Stimulated activated CD8-positive, alpha-beta memory T cell treated with anti-CD3 and anti-CD28 coated beads, Interleukin-4, amount 100 ng/mL, for 1 hour (primary cell): ENCODE results near the gene CLCN7.
A peak's percentile ranks its signal among the peaks of the same experiment; 100 is the strongest.

Experiments used
- DNase-seq, 2 donors: peaks; one replicate each; pipeline ENCODE4 v3.0.0-alpha.2; 2020; ENCODE audit warnings: low read depth in 2 of 2, low spot score in 1 of 2

The CLCN7 gene

DNA sequence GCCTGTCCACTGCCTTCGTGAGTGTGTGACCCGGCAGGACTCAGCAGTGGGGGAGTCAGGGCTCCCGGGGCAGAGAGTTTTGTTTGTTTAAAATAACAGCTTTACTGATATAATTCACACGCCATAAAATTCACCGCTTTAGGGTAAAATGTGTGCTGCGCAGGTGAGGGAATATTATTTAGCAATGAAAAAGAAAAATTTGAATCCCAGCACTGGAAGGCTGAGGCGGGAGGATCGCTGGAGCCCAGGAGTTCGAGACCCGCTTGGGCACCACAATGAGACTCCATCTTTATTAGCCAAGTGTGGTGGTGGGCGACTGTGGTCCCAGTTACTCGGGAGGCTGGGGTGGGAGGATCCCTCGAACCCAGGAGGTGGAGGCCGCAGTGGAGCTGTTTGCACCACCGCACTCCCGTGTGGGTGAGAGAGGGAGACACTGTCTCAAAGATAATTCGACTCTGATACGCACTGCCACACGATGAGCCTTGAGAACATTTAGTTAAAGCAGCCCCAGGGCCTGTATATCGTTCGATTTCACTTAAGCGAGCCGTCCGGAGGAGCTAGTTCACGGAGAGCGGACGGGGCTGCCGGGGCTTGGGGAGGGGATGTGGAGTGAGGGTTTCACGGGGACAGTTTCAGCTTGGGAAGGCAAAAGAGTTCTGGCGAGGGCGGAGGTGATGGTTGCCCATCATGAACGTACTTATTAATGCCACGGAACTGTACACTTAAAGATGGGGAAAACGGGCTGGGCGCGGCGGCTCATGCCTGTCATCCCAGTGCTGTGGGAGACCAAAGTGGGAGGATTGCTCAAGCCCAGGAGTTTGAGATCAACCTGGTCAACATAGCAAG lies 28.5 kb upstream of the CLCN7 start:
- DNase-seq: no peak

DNA sequence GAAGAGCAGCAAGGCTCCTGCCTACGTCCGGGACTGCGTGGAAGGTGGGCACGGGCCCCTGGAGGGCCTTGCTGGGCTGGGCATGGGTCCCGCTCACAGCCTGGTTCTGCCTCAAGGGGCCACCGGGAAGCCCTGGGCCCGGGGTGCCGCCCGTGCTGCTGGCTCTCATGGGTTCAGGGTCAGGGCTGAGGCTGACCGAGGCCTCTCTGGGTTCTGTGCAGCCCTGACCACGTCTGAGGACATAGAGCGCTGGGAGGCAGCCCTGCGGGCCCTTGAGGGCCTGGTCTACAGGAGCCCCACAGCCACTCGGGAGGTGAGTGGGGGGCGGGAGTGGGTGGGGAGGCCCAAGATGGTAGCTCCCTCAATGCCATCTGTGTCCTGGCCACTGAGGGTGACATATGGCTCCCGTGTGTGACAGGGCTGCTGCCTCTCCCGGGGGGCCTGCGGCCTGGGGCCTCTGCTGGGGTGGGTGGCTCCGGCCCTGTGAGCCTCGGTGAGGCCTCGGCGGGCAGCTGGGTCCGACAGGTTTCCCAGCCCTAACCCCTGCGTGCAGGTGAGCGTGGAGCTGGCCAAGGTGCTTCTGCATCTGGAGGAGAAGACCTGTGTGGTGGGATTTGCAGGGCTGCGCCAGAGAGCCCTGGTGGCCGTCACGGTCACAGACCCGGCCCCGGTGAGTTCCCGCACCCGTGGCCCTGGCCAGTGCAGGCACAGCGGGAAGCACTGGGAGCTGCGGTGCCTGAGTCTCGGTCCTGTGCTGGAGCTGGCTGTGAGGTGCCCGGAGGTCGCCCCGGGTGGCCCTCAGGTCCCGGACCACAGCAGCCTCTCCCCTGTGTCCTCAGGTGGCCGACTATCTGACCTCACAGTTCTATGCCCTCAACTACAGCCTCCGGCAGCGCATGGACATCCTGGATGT lies 27.5 kb upstream of the CLCN7 start:
- no peak for DNase-seq

DNA sequence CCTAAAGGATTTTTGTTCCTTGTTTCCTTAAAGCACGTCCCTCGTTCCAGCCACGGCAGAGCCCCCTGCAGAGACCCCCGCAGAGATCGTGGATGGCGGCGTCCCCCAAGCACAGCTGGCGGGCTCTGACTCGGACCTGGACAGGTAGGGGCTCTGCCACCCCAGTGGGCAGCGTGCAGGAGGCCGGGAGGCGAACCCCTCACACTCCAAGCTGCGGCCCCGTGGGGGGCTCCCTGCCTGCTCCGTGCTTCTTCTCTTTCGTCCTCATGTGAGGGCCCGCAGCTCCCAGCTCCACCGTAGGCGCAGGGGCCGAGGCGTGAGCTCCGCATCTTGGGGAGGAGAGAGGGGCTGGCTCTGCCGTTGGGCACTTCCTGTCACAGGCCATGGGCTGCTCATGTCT lies 26.8 kb upstream of the CLCN7 start:
- no peak for DNase-seq

DNA sequence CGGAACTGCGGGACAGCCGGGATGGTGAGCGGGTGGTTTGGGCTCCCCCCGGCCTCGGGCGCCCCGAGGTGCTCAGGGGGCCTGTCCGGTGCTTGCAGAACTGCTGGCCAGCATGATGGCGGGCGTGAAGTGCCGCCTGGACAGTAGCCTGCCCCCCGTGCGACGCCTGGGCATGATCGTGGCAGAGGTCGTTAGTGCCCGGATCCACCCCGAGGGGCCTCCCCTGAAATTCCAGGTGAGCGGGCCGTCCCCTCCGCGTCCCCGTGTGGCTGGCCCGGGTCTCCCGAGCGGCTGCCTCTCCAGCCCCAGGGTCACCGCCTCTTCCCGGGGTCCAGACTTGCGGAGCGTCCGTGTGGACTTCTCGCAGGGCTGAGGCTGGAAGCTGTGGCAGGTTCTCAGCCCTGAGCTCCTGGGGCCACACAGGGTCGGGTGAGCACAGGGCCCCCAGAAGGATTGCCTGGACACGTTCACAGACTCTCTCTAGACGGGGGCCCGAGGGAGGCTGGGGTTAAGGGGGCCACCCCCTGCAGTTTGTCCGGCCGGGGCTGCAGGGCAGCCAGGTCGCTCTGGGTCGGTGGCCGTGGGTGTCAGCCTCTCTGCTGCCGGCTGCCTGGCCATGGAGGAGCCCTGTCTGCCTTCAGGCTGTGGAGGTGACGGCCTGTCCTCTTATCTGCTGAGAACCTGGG lies 25.8 kb upstream of the CLCN7 start:
- no peak for DNase-seq

DNA sequence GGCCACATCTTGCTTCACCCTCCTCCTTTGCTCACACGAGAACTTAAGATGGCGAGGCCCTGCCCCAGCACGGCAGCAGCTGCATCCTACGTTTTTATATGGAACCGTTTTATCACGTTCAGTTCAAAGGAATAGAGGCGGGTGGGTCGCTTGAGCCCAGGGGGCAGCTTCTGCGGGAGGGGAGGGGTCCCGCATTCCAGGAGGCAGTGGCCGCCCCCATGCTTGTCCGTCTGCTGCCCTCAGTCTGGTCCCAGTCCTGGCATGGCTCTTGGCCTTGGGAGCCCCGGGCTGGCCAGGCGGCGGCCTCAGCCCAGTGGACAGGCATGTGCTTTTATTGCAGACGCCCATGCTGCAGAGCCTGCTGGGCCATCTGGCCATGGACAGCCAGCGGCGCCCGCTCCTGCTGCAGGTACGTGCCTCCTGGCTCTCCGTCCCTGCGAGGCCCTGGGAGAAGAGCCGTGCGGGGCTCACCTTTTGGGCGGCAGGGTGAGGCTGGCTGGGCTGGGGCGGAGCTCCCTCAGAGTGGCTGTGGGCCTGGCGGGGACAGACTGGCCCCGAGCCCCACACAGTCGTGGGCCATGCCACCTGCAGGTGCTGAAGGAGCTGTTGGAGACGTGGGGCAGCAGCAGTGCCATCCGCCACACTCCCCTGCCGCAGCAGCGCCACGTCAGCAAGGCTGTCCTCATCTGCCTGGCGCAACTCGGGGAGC lies 25.1 kb upstream of the CLCN7 start:
- no peak for DNase-seq

DNA sequence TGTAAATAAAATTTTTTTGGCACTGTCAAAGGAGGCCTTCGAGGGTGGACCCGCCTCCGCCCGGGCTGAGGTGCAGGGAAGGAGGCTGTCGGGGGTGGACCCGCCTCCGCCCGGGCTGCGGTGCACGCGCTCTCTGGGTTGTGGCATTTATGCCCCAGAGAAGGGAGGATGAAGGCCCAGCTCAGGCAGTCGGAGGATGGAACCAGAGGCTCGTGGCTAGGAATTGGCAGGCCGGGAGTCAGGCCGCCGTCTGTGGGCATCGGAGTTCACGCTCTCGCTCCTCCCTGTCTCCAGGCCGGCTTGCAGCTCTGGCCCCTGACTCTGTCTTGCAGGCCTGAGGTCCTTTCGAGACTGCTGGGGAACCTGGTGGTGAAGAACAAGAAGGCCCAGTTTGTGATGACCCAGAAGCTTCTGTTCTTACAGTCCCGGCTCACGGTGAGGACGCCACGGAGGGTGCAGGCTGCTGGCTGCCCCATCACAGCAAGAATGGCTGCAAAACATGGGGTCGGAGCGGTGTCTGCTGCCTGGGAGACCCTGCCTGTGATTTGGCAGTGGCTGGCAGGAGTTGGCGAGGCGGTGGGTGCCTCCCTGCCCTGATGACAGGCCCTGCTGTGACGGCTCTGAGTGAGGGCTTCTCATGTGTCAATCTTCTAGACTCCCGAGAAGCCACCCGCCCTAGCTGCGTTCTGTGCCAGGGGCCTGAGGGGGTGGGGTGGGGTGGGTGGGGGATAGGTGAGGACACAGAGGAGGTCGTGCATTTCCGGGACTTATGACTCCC lies 24.3 kb upstream of the CLCN7 start:
- DNase-seq: no peak

DNA sequence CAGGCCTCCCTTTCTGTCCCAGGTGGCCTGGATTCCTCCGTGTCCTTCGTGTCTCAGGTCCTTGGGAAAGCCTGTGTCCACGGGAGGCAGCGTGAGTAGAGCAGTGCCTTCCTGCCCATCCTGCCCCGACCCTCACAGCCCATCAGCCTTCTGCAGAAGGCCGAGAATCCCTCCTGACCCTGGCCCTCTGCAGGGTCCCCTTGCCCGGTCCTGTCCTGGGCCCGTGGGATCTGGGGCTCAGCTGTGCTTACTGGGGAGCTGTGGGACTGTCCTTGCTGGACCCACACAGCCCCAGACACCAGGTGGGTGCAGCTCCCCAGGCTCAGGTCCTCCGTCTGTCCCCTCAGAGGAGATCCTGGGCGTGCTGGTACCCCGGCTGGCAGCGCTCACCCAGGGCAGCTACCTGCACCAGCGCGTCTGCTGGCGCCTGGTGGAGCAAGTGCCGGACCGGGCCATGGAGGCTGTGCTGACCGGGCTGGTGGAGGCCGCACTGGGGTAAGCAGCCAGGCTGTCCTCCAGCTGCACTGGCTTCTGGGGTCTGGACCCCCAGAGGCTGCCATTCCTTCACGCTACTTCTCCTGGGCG lies 22.3 kb upstream of the CLCN7 start:
- no peak for DNase-seq

DNA sequence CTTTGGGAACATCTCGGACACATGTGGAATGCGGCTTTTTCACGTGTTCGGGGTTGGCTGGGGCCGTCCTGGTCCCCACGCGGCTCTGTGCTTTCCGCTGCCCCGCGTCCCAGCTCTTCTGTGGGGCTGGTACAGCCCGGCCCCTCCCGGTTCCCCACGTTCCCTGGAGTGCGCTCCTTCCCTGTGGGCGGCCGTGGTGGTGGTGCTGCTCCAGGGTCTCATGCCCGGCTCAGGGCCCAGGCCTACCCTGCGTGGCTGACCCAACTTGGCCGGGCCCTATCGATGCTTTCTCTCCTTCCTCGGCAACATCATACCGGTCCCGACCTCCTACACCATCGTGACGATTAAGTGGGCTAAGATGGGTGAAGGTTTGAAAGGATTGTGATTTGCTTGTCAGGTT lies 21.6 kb upstream of the CLCN7 start:
- no peak for DNase-seq

DNA sequence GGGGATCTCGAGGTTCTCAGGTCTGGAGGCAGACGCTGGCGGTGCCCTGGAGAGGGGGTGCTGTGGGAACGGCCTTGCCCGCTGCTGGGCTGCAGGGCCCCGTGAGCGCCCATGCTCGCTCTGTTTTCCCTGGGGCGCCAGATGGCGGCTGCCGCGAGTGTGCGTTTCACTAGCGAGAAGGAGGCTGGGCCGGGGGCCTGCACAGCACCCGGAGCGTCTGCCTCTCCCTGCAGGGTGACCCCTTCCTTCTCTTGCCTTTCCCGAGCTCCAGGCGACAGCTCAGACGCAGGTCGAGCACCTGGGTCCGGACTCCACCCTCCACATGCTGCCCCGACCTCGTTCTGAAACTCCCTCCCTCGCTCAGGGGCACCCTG lies 21.0 kb upstream of the CLCN7 start:
- DNase-seq: no peak

DNA sequence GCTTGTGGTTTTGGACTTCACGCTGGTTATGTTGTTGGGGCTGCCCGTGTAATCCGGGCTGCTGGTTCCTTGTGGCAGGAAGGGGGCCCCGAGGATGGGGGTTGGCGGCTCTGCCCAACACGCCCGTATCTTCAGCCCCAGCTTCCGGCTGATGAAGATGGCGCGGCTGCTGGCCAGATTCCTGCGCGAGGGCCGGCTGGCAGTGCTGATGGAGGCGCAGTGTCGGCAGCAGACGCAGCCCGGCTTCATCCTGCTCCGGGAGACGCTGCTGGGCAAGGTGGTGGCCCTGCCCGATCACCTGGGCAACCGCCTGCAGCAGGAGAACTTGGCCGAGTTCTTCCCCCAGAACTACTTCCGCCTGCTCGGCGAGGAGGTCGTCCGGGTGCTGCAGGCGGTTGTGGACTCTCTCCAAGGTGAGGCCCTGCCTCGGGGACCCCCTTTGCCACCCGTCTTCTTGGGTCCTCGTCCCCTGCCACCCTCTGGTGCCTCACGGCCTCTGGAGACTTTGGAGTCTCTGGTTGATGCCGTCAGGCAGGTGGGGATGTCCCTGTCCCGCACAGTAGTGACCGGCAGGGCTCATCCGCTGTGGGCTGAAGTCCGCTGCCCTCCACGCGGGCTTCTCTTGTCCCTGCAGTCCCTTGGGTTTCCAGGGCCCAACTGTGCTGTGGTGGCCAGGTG lies 20.5 kb upstream of the CLCN7 start:
- DNase-seq: no peak

DNA sequence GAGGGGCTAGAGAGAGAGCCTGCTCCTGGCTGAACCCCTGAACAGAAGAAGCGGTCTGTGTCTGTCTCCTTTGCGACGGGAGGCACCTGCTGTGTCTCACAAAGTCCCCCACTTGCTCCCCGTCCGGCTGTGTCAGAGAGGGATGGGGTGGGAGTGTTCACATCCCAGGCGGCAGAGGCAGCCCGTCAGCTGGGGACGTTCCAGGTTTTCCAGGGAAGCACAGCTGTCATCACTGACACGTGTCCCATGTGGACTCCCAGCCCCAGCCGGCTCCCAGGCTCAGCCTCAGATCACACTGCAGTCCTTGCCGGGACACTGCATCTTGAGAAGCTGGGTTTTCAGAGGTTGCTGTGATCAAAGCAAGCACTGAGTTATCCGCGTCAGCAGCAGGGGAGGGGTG lies 19.9 kb upstream of the CLCN7 start:
- no peak for DNase-seq

DNA sequence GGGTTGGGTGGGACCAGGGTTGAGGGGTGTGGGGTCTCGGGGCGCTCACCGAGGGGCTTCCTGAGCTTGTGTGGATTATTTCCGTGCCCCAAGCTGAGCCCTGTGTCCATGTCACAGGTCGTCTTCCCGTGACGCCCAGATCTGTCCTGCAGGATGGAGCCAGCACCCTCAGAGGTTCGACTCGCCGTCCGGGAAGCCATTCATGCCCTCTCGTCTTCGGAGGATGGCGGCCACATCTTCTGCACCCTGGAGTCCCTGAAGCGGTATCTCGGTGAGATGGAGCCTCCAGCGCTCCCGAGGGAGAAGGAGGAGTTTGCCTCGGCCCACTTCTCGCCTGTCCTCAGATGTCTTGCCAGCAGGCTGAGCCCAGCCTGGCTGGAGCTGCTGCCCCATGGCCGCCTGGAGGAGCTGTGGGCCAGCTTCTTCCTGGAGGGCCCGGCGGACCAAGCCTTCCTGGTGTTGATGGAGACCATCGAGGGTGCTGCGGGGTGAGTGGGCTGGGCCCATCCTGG lies 19.4 kb upstream of the CLCN7 start:
- no peak for DNase-seq

DNA sequence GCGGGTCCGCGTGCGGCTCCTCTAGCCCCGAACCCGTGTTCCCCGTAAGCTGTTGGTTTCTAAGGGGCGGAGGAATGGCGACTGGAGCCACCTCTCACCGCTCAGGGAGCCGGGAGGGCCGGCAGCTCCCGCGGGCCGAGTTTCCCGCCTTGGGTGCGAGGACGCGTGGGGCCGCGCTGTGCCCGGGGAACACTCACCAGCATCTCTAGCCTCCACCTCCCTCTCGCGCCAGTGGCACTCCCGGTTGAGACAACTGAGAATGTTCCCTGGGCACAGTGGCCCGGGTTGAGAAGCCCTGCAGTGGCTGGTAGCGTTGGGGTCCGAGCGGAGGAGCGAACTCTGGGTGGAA lies 18.9 kb upstream of the CLCN7 start:
- DNase-seq: no peak

DNA sequence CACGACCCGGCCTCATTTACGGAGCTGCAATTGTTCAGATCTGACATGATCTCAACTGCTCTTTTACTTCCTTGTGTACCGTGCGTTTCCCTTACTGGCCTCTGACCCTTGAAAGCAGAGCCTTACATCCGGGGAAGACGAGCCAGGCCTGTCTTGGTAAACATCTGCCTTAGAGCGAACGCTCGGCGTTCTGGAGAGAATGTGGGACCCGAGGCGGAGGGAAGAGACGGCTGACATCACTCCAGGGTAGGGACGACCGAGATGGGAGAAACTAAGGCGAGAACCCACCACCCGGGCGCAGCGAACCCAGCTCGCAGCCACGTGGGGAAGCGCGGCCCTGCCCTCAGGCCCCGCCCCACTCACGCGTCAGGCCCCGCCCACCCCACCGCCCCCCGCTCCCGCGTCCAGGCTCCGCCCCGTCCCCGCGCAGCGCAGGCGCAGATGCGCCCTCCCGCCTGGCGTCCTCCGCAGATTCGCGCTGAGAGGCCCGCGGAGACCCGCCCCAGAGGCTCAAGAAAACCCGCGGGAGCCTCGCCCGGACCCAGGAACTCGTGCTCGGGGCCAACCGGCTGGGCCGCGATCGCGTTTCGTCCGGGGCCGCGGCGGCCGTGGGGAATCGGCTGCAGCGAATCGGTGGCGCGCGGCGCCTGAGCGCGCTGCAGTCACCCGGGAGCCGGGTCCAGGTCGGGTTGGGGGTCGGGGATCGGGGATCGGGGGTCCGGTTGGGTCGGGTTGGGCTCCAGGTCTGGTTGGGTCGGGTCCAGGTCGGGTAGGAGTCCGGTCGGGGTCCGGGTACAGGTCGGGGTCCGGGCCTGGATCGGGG lies 18.3 kb upstream of the CLCN7 start, which contains the start of gene TELO2:
TSS of gene TELO2 (plus strand) at position 438 of the 823 bp plus-strand sequence. CDS start 922 bp downstream, outside the sequence.
- peak; percentile 70 to 74 for DNase-seq

DNA sequence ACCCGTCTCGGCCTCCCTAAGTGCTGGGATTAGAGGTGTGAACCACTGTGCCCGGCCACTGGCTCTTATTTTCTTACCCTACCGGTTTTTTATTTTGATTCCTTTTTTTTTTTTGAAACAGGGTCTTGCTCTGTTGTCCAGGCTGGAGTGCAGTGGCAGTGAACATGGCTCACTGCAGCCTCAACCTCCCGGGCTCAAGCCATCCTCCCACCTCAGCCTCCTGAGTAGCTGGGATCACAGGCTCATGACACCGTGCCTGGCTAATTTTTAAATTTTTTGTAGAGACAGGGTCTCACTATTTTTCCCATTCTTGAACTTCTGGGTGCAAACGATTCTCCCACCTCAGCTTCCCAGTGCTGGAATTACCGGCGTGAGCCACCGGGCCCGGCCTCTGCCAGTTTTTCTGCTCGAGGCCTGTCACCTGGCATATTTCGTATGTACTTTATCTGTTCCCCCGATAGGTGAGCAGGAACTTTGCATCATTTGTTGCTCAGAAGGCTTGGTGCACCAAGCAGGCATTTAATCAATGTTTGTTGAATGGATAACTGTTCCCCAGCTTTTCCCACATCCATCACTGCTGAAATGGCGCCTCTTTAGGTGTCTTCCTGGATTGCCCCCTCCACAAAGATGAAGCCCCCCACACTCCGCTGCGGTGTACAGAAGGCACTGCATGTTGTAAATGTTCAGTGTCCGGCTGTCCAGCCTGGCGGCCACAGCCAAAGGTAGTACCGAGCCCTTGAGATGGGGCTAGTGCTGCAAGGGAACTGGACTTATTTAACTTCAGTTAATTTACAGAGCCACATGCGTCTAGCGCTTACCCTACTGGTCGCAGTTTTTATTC lies 17.5 kb upstream of the CLCN7 start:
- no peak for DNase-seq

DNA sequence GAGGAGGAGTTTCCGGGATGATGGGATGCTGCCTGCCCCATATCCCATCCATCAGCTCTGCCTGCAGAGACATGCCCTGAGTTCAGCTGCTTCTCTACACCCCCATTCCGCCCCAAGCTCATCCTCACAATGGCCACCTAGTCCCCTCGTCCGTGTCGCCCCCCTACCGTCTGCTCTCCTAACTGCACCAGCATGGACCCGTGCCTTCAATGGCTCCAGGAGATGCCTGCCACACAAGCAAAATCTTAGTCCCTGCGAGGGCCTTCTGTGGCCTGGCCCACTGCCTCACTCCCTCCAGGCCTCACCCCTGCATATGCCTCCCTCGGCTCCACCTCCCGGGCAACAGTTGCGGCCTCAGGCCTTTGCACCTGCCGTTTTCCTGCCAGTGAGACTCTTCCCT lies 16.5 kb upstream of the CLCN7 start:
- no peak for DNase-seq

DNA sequence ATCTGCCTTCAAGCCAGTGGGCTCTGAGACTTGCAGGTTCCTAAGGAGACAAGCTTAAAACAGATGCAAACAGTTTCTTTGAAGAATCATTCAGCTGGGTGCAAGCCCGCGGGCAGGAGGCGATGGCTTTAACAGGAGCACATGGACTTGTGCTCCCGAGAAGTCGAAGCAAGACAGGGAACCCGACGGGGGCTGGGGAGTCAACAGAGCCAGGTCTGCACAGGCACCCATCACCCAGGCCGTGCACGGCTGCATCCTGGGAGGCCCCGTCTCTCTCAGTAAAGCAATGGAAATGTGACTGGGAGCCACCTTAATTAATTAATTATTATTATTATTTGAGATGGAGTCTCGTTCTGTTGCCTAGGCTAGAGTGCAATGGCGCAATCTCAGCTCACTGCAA lies 14.2 kb upstream of the CLCN7 start:
- DNase-seq: no peak
